Amniotic epithelial cell (primary cell): ENCODE measurements around the gene DUSP22.
A peak's percentile ranks its signal among the peaks of the same experiment; 100 is the strongest.
"Not testable (repeated sequence)": the region's sequence is repeated elsewhere in the genome, so short reads cannot be mapped to it uniquely, and the experiment has no call there.

Source experiments
- DNase-seq: peaks from one replicate; pipeline ENCODE4 v3.0.0-alpha.2; 2010; ENCODE audit warnings: low read depth

The DUSP22 gene

GRCh38 chr6:291697-292505 is at the start of gene DUSP22:
Gene DUSP22 (plus strand): TSS chr6:292487. CDS start chr6:292540, 53 bp downstream.
- DNase-seq = peak; percentile 78

GRCh38 chr6:246352-246751 is 45.9 kb upstream of the DUSP22 start:
- DNase-seq = no peak

- DNase-seq = no peak
Observed at GRCh38 chr6:247351-247750, 44.9 kb upstream of the DUSP22 start.

GRCh38 chr6:248046-248445 is 44.2 kb upstream of the DUSP22 start:
- DNase-seq = not testable (repeated sequence)

- no peak for DNase-seq
Observed at GRCh38 chr6:250676-251075, 41.6 kb upstream of the DUSP22 start.

- no peak for DNase-seq
Observed at GRCh38 chr6:251920-252319, 40.4 kb upstream of the DUSP22 start.

GRCh38 chr6:252775-253535 is 39.3 kb upstream of the DUSP22 start:
- no peak for DNase-seq

- no peak for DNase-seq
Observed at GRCh38 chr6:254016-254415, 38.3 kb upstream of the DUSP22 start.

- DNase-seq = no peak
Observed at GRCh38 chr6:255041-255750, 37.1 kb upstream of the DUSP22 start.

GRCh38 chr6:255751-256083 is 36.6 kb upstream of the DUSP22 start:
- no peak for DNase-seq

- no peak for DNase-seq
Observed at GRCh38 chr6:256169-256568, 36.1 kb upstream of the DUSP22 start.

GRCh38 chr6:257031-257725 is 35.1 kb upstream of the DUSP22 start:
- no peak for DNase-seq

GRCh38 chr6:257774-258173 is 34.5 kb upstream of the DUSP22 start:
- DNase-seq = no peak

GRCh38 chr6:259316-259715 is 33.0 kb upstream of the DUSP22 start:
- no peak for DNase-seq

GRCh38 chr6:259901-260508 is 32.3 kb upstream of the DUSP22 start:
- DNase-seq = no peak

- no peak for DNase-seq
Observed at GRCh38 chr6:264626-265025, 27.7 kb upstream of the DUSP22 start.

GRCh38 chr6:268394-268935 is 23.8 kb upstream of the DUSP22 start:
- DNase-seq = no peak

GRCh38 chr6:273551-274058 is 18.7 kb upstream of the DUSP22 start:
- no peak for DNase-seq

- no peak for DNase-seq
Observed at GRCh38 chr6:277746-278145, 14.5 kb upstream of the DUSP22 start.

- DNase-seq = no peak
Observed at GRCh38 chr6:278494-278893, 13.8 kb upstream of the DUSP22 start.

- no peak for DNase-seq
Observed at GRCh38 chr6:279341-280029, 12.8 kb upstream of the DUSP22 start.
